ENCODE measurements around the gene OTOG.

OTOG gene

DNA sequence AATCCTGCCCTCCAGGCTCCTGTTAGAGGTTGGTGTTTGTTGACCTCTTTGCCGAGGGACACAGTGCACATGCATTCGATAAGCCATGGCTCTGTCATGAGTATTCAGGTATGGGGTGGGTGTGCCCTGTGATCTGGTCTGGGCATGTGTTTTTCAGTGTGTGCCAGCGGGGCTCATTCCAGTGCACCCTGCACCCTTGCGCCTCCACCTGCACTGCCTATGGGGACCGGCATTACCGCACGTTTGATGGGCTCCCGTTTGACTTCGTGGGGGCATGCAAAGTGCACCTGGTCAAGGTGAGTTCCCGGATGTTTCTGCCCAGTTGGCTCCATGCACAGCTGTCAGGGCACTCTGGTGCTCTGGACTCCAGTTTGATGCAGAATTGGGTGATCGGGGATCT lies 44.2 kb downstream of the OTOG start:
- no peak for DNase-seq

GRCh38 chr11:17593466-17594245 lies 46.6 kb downstream of the OTOG start:
- no peak for DNase-seq

DNA sequence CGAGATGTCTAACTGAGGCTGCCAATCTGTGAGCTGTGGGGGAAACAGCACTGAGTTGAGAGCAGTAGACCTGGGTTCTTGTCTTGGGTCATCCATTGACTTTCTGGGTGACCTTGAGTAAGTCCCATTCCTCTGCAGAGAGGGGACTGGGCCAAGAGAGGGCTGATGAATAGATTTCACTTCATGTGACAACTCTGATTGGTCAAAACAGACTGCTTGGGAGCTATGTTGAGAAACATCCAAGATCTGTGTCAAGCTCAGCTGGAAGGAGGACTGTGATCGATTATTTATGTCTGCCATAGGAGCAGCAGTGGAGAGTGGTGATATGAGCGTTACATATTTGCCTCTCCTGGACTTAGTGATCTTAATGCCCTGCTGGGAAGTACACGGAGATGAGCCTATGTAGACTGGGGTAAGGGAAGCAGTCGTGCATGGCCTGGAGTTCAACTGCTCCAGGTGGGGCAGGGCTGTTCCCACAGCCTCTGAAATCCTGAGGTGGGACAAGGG lies 47.7 kb downstream of the OTOG start:
- no peak for DNase-seq

DNA sequence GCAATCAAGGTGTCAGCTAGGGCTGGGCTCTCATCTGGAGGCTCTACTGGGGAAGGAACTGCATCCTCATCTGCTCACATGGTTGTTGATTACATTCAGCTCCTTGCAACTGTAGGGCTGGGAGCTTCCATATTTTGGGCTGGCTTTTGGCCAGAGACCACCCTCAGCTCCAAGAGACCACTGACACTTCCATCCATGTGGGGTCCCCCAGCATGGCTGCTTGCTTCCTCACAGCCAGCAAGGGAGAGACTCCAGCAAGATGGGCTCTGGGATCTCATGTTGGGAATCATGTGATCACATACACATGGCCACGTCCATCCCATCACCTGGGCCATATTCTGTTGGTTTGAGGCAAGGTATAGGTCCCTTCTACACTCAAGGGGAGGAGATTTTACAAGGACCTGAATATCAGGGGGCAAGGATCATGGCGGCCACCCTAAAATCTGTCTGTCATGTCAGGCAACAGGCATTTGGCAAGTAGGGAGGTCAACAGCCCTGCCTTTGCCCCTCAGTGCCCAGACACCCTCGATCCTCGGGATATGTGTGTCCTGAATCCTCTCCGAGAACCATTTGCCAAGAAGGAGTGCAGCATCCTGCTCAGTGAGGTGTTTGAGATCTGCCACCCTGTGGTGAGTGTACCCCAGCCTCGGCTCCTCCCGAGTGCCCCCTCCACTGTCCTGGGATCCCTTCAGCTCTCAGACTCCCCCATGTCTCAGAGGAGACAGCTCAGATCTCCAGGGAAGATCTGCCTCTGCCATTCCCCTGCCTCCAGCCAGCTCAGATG lies 48.7 kb downstream of the OTOG start:
- no peak for DNase-seq

GRCh38 chr11:17596310-17596669 lies 49.2 kb downstream of the OTOG start:
- DNase-seq = no peak

- DNase-seq = no peak
Observed at GRCh38 chr11:17596711-17597110, 49.7 kb downstream of the OTOG start.

DNA sequence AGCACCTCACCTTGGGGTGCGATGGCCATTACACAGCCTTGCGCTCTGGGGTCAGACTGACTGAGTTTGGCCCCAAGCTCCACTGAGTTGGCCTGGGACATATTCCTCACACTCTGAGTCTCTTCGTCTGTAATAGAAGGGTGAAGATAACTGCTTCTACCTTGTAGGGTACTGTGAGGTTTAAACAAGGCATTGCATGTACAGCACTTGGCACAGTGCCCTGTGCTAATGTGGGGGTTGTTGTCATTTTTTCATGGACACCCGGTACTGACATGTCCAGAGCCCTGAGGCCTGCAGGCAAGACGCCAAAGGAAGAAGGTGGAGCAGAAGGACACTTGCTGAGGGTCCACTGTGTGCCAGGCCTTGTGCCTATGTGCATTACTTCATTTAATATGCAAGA lies 50.7 kb downstream of the OTOG start:
- DNase-seq = no peak

DNA sequence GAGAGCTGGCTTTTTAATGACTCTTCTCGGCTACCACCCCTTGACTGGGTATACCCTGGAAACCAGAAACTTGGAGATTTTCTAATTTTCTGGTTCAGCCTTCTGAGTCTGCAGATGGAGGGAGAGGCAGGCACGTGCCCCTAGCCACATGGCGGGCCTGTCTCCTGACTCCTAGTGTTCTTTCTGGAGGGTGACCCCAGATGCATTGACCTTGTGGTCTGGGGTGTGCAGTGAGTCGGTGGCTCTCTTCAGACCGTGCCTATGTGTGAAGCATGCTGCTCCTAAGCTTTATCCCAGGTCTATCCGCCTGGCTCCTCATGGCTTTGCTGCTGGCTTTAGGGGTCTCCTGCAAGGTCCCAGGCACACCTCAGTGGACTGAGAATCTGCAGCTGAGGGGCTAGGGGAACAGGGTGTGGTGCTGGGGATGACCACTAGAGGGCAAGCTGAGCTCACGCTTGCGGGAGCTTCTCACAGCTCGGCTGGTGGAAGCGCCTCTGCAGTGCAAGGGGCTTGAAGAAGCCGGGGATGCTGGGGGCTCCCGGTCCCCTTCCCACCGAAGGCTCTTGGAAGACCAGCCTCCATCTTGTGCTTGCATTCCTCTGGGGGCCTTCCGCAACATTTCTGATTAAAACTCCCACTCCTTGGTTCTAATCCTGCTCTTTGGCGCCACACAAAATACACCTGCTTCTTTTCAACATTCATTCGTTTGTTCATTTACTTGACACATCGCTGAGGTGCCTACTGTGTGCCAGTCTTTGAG lies 51.8 kb downstream of the OTOG start:
- DNase-seq = peak; percentile 37 to 80

- DNase-seq = no peak
Observed at GRCh38 chr11:17599460-17599925, 52.4 kb downstream of the OTOG start.

- no peak for DNase-seq
Observed at GRCh38 chr11:17600316-17601255, 53.5 kb downstream of the OTOG start.

GRCh38 chr11:17601256-17601671 lies 54.2 kb downstream of the OTOG start:
- no peak for DNase-seq

- DNase-seq = no peak
Observed at GRCh38 chr11:17601676-17602075, 54.6 kb downstream of the OTOG start.

DNA sequence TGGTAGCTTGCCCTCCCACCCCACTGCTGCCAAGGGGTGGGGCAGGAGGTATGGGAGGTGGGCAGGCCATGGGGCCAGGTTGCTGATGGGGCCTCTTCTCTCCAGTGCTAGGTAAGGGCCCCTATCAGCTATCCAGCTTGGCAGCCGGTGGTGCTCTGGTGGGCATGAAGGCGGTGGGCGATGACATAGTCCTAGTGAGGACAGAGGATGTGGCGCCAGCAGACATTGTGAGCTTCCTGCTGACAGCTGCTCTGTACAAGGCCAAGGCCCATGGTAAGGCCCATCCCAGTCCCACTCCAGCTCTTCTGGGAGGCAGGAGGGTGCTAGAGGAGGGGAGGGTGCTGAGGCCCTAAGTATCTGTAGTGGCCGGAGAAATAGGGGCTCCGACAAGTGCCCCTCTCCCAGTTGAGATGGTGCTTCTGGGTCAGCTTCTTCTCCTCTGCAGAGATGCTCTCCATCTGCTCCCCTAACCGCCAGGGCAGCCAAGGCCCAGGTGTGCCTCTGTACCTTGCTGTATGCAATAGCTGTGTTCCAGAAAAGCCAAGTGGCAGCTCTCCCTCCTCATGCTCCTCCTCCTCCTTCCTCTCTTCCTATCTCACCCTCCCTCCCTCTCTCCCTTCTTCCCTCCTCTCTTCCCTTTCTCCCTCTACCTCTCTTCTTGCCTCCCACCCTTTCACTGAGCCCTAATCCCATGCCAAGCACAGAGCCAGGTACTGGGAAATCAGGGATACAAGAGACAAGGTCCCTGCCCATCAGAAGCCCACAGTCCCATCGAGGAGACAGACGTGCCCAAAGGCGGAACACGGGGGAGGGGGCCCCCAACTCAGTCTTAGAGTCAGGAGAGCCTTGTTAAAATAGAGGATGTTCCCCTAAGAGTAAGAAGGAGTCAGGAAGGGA lies 55.3 kb downstream of the OTOG start:
- DNase-seq = no peak

- DNase-seq = no peak
Observed at GRCh38 chr11:17603056-17603825, 56.2 kb downstream of the OTOG start.

DNA sequence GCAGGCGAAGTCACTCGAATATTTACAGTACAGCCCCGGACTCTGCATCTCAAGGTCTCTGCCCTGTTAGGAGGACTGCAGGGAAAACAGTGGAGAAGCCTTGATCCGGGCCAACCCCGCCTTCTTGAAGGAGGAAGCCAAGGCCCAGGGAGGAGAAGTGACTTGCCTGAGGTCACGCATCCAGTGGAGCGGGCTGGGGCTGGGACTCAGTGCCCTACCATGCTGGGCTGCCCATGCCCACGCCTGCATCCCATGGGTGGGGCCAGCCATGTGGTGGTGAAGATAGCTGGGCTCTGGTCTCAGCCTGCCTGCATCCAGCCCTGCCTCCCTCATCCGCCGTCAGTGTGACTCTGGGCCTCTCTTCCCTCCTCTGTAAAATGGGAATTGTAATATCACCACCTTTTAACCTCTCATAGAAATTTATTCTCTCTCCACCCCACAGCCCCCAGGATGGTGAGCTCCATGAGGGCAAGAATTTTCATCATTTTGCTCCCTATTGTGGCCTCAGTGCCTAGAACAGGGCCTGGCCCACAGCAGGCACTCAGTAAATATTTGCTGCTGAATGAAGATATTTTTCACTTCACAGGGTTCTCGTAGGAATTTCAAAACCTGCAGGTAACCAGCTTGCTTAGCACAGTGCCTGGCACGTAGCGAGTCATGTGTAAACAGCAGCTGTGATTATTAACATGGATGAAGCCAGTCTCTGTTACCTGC lies 57.3 kb downstream of the OTOG start:
- DNase-seq = no peak

GRCh38 chr11:17604915-17605233 lies 57.8 kb downstream of the OTOG start:
- no peak for DNase-seq

GRCh38 chr11:17605651-17606122 lies 58.6 kb downstream of the OTOG start:
- no peak for DNase-seq

DNA sequence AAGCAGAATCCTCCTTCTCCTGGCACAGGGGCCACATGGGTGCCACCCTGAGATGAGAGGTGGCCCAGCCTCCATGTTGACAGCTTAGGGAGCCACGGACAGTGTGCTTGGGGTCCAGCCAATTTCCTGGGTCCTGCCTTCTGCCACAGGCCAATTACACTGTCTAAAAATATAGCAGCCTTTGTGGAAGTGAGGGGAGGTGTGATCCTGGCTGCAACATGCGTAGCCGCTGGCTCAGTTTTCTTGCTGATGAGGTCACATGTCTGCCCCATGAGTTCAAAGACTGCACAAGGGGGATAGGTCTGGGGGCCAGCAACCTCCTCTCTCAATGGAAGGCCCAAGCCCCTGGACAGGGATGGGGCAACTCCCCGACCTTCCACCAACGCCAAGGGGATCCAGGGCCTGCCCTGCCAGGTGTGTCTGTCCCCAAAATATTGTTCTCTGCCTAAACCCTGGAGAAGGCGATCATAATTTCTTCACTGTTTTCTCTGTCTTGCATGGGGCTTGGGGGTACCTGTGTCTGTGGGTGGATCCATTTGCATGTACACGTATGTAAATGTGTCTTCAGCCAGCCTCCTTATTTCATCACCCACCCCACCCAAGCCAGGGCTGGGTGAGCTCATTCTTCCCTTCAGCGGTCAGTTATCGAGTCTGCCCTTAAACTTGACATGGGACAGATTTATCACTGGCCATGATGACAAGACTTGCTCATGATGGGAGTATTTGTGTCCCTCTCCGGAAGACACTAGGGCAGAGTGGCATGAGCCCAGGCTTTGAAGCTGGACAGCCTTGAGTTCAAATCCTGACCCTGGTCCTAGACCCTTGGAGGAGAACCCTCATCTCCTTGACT lies 59.4 kb downstream of the OTOG start:
- no peak for DNase-seq

- DNase-seq = no peak
Observed at GRCh38 chr11:17607083-17607429, 60.0 kb downstream of the OTOG start.

All from NCI-H446 (cell line).